ENCODE measurements around the gene JMJD7. TPM values are rescaled to one million over a fixed set of nuclear protein-coding genes. Genes with fewer than 3 reads are reported as not detected.

Gene JMJD7
- total RNA-seq, 1 experiment from 2014 or later = 13.2 TPM

DNA sequence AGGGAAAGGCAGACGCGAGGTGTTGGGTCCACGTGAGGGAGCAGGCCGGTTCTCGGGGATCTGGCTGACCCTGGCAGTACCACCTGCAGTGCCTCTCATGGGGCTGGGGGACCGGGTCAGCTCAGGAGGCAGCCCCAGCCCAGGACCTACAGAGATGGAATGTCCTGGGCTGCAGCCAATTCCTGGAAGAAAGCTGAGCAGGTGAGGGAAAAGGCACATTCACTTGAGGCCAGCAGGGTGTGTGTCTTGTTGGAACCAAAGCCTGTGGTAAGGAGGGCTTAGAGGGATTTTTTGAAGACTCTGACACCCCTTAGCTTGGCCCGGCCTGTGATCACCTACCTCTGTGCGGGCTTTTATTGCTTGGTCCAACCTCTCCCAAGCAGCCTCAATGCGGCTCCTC is 26.6 kb downstream of the JMJD7 start:
- ChIA-PET POLR2A (no interaction called here), CTCF (no interaction called here)

DNA sequence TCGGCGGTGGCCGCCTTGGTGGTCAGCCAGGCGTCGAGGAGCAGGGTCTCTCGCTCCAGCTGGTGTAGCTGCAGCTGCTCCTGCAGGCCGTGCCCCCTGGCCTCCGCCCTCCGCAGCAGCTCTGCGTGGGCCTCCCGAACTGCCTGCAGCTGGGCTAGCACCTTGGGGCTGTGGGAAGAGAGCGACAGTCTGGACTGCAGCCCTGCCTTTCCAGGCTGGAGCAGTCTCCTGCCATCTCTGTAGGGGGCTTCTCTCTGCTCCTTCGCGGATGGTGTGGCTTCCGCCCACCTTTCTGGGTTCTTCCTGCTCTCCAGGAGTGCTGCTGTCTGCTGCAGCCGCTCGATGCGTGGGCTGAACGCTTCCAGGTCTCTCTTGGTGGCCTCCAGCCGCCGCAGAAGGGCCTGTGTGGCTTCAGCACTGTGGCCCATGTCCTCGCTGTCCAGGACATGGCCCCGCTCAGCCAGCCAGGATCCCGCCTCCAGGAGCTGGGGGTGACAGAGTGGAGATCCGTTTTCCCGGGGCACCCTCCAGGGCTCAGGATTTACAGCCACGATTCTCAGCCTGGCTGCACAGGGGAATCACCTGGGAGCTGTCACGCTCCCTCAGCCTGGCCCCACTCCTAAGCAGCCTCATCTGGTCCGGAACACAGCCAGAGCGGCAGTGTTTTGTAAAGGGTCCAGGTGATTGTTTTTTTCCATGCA is 27.5 kb downstream of the JMJD7 start:
- in situ Hi-C loops (cut with HindIII; ENCODE audit: low pct_unique_long_range_greater_than_20kb, low sequenced_read_pairs) = no loop called here
- Histone ChIP-seq H3K27me3 (ENCODE audit: control insufficient read depth, insufficient read depth, low read length) (no peaks in the 10 kb centered on the region), H3K4me1 (ENCODE audit: control insufficient read depth, insufficient read depth, low read length) (no peaks in the 10 kb centered on the region), H3K27ac (ENCODE audit: low read length) (no peak overlapping the region), H3K9me3 (ENCODE audit: control insufficient read depth, insufficient read depth, low read depth, low read length) (no peaks in the 10 kb centered on the region), H3K4me3 (ENCODE audit: low read depth in 2 of 2, low read length in 2 of 2) (no peak overlapping the region), H3K36me3 (ENCODE audit: control insufficient read depth, insufficient read depth, low read length) (no peaks in the 10 kb centered on the region)
- POLR2A ChIA-PET = no interaction called here
- no peak for DNase-seq (ENCODE audit: low read depth, low spot score)
- TF ChIP-seq, protein P1, sequence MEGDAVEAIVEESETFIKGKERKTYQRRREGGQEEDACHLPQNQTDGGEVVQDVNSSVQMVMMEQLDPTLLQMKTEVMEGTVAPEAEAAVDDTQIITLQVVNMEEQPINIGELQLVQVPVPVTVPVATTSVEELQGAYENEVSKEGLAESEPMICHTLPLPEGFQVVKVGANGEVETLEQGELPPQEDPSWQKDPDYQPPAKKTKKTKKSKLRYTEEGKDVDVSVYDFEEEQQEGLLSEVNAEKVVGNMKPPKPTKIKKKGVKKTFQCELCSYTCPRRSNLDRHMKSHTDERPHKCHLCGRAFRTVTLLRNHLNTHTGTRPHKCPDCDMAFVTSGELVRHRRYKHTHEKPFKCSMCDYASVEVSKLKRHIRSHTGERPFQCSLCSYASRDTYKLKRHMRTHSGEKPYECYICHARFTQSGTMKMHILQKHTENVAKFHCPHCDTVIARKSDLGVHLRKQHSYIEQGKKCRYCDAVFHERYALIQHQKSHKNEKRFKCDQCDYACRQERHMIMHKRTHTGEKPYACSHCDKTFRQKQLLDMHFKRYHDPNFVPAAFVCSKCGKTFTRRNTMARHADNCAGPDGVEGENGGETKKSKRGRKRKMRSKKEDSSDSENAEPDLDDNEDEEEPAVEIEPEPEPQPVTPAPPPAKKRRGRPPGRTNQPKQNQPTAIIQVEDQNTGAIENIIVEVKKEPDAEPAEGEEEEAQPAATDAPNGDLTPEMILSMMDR (IDR thresholded peaks at IDR 0.05) = no peak
- TF ChIP-seq TCF7L2 (IDR thresholded peaks at IDR 0.05; ENCODE audit: low read depth, low read length) (no peak), REST (IDR thresholded peaks at IDR 0.05; ENCODE audit: insufficient read depth in 1 of 2, low read depth in 2 of 2, low read length in 1 of 2) (no peak), POLR2AphosphoS5 (IDR thresholded peaks at IDR 0.05; ENCODE audit: low read depth, low read length) (no peak), SIN3A (IDR thresholded peaks at IDR 0.05; ENCODE audit: borderline replicate concordance, insufficient read depth, low read depth, low read length) (no peak)
- BruUV-seq (replicated peaks) = no TSS peak
- CTCF ChIA-PET = no interaction called here
- ATAC-seq = no peak
- intact Hi-C loops (cut with micrococcal nuclease; ENCODE audit: unreplicated experiment) = no loop called here

More for the DNA sequence above, 26.6 kb downstream of the JMJD7 start:
- H3K4me3 ChIP-seq (ENCODE audit: low read depth in 2 of 2, low read length in 2 of 2) = no peak overlapping the region
- DNase-seq (ENCODE audit: low read depth, low spot score) (no peak), ATAC-seq (no peak)
- H3K27me3 ChIP-seq (ENCODE audit: control insufficient read depth, insufficient read depth, low read length) = no peaks in the 10 kb centered on the region
- H3K36me3 ChIP-seq (ENCODE audit: control insufficient read depth, insufficient read depth, low read length) = no peaks in the 10 kb centered on the region
- H3K27ac ChIP-seq (ENCODE audit: low read length) = no peak overlapping the region
- BruUV-seq (replicated peaks) = no TSS peak
- H3K4me1 ChIP-seq (ENCODE audit: control insufficient read depth, insufficient read depth, low read length) = no peaks in the 10 kb centered on the region
- TF ChIP-seq, protein P1 (IDR thresholded peaks at IDR 0.05) = no peak
- TF ChIP-seq TCF7L2 (IDR thresholded peaks at IDR 0.05; ENCODE audit: low read depth, low read length) (no peak), SIN3A (IDR thresholded peaks at IDR 0.05; ENCODE audit: borderline replicate concordance, insufficient read depth, low read depth, low read length) (no peak), REST (IDR thresholded peaks at IDR 0.05; ENCODE audit: insufficient read depth in 1 of 2, low read depth in 2 of 2, low read length in 1 of 2) (no peak), POLR2AphosphoS5 (IDR thresholded peaks at IDR 0.05; ENCODE audit: low read depth, low read length) (no peak)
- H3K9me3 ChIP-seq (ENCODE audit: control insufficient read depth, insufficient read depth, low read depth, low read length) = no peaks in the 10 kb centered on the region
- in situ Hi-C loops (cut with HindIII; ENCODE audit: low pct_unique_long_range_greater_than_20kb, low sequenced_read_pairs) = no loop called here
- intact Hi-C loops (cut with micrococcal nuclease; ENCODE audit: unreplicated experiment) = no loop called here
